Ishikawa (cell line): ENCODE results near the gene NDUFAF7.

Source experiments
- CEBPB ChIP-seq: IDR thresholded peaks from 2 replicates; pipeline ENCODE4 v1.6.1; 2012
- REST ChIP-seq: IDR thresholded peaks from 2 replicates; pipeline ENCODE4 v1.6.1; 2012; ENCODE audit warnings: low read depth, mild to moderate bottlenecking
- TAF1 ChIP-seq: IDR thresholded peaks from 2 replicates; pipeline ENCODE4 v1.6.1; 2012; ENCODE audit warnings: low read depth, mild to moderate bottlenecking
- USF1 ChIP-seq: IDR thresholded peaks from 2 replicates; pipeline ENCODE4 v1.6.1; 2012

GRCh38 chr2:37189452-37190153, 41.9 kb upstream of the NDUFAF7 start:
- TF ChIP-seq CEBPB, result no peak
- no peak for TF ChIP-seq REST
- no peak for TF ChIP-seq USF1
- no peak for TF ChIP-seq TAF1
